A673 (cell line): ENCODE measurements around the gene FBXW5. TPM values are rescaled to one million over a fixed set of nuclear protein-coding genes. Genes with fewer than 3 reads are reported as not detected.

Experiments
- BruUV-seq: library from RNA; stranded (reverse); fragments of 400-500 nt; replicated peaks from 2 replicates; lab custom pipeline; 2021; lab: Mats Ljungman, UMichigan
- CTCF ChIA-PET: fragments of 300-600 bp; sonication (Branson Sonifier 250); formaldehyde crosslinking; loops from one replicate; lab custom pipeline; 2022; ENCODE audit warnings: antibody characterized with exemption; lab: Charles Lee
- POLR2A ChIA-PET: fragments of 300-600 bp; sonication (Branson Sonifier 250); formaldehyde crosslinking; loops from one replicate; lab custom pipeline; 2022; ENCODE audit warnings: antibody characterized with exemption; ENCODE audit not compliant: low non-redundant PET; lab: Charles Lee
- DNase-seq: peaks from one replicate; pipeline ENCODE4 v3.0.0-alpha.2; 2015; ENCODE audit warnings: low spot score
- H3K27ac ChIP-seq: fragments of 200-600 bp; sonication (generic); 2 replicates; pipeline ENCODE4 v1.5.1; 2016; ENCODE audit warnings: mixed run types, low read depth, mild to moderate bottlenecking, mixed read lengths, antibody characterized with exemption, low read length; ENCODE audit not compliant: poor library complexity, severe bottlenecking
- H3K27me3 ChIP-seq: fragments of 200-600 bp; sonication (generic); replicated peaks from 2 replicates; pipeline ENCODE4 v1.6.1; 2017; ENCODE audit warnings: mixed run types, low read depth, mild to moderate bottlenecking, mixed read lengths, antibody characterized with exemption, low read length; ENCODE audit not compliant: insufficient read depth, poor library complexity
- H3K36me3 ChIP-seq: fragments of 200-600 bp; sonication (generic); 2 replicates; pipeline ENCODE4 v1.6.1; 2016; ENCODE audit warnings: mixed run types, mild to moderate bottlenecking, mixed read lengths, antibody characterized with exemption, low read length; ENCODE audit not compliant: insufficient read depth, poor library complexity, severe bottlenecking
- H3K4me1 ChIP-seq: fragments of 200-600 bp; sonication (generic); 2 replicates; pipeline ENCODE4 v1.6.1; 2017; ENCODE audit warnings: mixed run types, mild to moderate bottlenecking, mixed read lengths, antibody characterized with exemption, low read length; ENCODE audit not compliant: insufficient read depth, poor library complexity, severe bottlenecking
- H3K4me3 ChIP-seq: fragments of 200-600 bp; sonication (generic); 2 replicates; pipeline ENCODE4 v1.5.1; 2016; ENCODE audit warnings: low read depth, mixed run types, mild to moderate bottlenecking, mixed read lengths, low read length; ENCODE audit not compliant: poor library complexity, severe bottlenecking
- H3K9me3 ChIP-seq: fragments of 200-600 bp; sonication (generic); 2 replicates; pipeline ENCODE4 v1.6.1; 2016; ENCODE audit warnings: mixed run types, low read depth, mild to moderate bottlenecking, mixed read lengths, antibody characterized with exemption, low read length; ENCODE audit not compliant: poor library complexity, severe bottlenecking
- CTCF ChIP-seq: fragments of 300-800, 200-600 bp; sonication (generic); conservative IDR thresholded peaks from 2 replicates; pipeline ENCODE4 v1.5.1; 2017; ENCODE audit warnings: low read depth, mild to moderate bottlenecking, antibody characterized with exemption, low read length, moderate library complexity, mixed read lengths
- EZH2 ChIP-seq: fragments of 200-600 bp; sonication (generic); IDR thresholded peaks from 2 replicates; pipeline ENCODE4 v1.6.1; 2017; ENCODE audit warnings: borderline replicate concordance, low read depth, mild to moderate bottlenecking, mixed read lengths, antibody characterized with exemption, low read length; ENCODE audit not compliant: poor library complexity, severe bottlenecking
- intact Hi-C: fragments of 100-400 bp; cut with micrococcal nuclease; formaldehyde crosslinking; loops from one replicate; pipeline ENCODE4 v1.10.0; 2022; ENCODE audit not compliant: unreplicated experiment
- total RNA-seq: library from RNA; stranded (reverse); gene quantifications from 2 replicates; pipeline ENCODE4 v1.2.3, GENCODE V29; 2021

Gene FBXW5
- total RNA-seq, 1 experiment from 2014 or later, result 81.8 TPM

GRCh38 chr9:136937186-136938001, 7.1 kb downstream of the FBXW5 start:
- peaks cover 27% of the 10 kb centered on the region for H3K36me3 ChIP-seq
- TF ChIP-seq CTCF (no peak), EZH2 (no peak)
- ChIA-PET CTCF (no interaction called here), POLR2A (no interaction called here)
- no TSS peak for BruUV-seq
- H3K27me3 ChIP-seq, result no peaks in the 10 kb centered on the region
- H3K9me3 ChIP-seq, result no peaks in the 10 kb centered on the region
- DNase-seq, result no peak
- intact Hi-C loops, result no loop called here
- H3K27ac ChIP-seq, result no peak overlapping the region
- no peak overlapping the region for H3K4me3 ChIP-seq
- no peaks in the 10 kb centered on the region for H3K4me1 ChIP-seq

- H3K9me3 ChIP-seq, result no peaks in the 10 kb centered on the region
- no TSS peak for BruUV-seq
- intact Hi-C loops, result no loop called here
- TF ChIP-seq CTCF (no peak), EZH2 (no peak)
- H3K27me3 ChIP-seq, result no peaks in the 10 kb centered on the region
- no peak overlapping the region for H3K4me3 ChIP-seq
- POLR2A ChIA-PET, result no interaction called here
- CTCF ChIA-PET, result no interaction called here
- no peaks in the 10 kb centered on the region for H3K4me1 ChIP-seq
- no peak for DNase-seq
- H3K27ac ChIP-seq, result no peak overlapping the region
- H3K36me3 ChIP-seq, result peaks cover 20% of the 10 kb centered on the region
Measured at GRCh38 chr9:136936645-136937170, 7.8 kb downstream of the FBXW5 start.

GRCh38 chr9:136935651-136936050, 8.9 kb downstream of the FBXW5 start:
- BruUV-seq, result no TSS peak
- Histone ChIP-seq H3K36me3 (peaks cover 11% of the 10 kb centered on the region), H3K4me1 (no peaks in the 10 kb centered on the region), H3K9me3 (no peaks in the 10 kb centered on the region), H3K4me3 (no peak overlapping the region), H3K27me3 (no peaks in the 10 kb centered on the region), H3K27ac (no peak overlapping the region)
- DNase-seq, result no peak
- POLR2A ChIA-PET, result no interaction called here
- CTCF ChIA-PET, result no interaction called here
- no peak for TF ChIP-seq EZH2
- TF ChIP-seq CTCF, result no peak
- intact Hi-C loops, result no loop called here
